ENCODE data around the gene CBL.

DNA sequence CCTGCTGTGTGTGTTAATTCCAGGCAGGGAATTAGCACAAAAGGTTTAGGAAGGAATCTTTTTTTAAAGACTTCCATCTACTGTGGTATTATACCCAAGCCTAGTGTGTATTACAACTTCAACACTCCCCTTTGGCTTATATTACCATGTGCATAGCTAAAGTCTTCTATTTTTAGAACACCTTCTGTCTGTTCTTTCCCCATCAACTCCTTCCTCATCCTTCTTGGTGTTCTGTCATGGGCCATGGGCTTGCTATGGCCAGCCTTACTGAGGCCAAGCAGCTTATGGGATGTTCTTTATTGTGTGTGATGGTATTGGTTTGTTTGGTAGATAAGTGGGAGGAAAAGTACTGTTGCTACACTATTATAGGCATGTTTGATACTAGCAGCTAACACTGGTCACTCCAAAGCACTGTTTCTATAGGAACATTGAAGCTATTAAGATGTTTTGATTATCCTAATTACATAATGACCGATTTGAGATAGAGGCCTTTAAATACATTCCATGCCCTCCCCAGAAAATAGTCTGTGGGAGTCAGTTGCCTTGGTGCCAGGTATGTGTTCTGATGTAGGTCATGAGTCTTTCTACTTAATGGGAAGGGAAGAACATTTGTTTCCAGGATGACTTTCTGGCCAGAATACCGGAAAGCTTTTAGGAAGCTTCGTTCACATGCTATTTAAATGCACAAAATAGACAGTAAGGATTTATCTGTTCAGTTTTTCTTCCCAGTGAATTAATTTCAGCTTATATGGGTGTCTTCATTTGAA lies 94.2 kb downstream of the CBL start:
- TF ChIP-seq YY1 (IDR thresholded peaks at IDR 0.05; ENCODE audit: insufficient read depth, insufficient read length) (no peak), ZNF274 (IDR thresholded peaks at IDR 0.05; ENCODE audit: low read depth, low read length) (no peak), SUZ12 (IDR thresholded peaks at IDR 0.05; ENCODE audit: extremely low read depth, insufficient read depth, insufficient read length) (no peak)
